Iris pigment epithelial cell (primary cell): ENCODE measurements around the gene AIFM1.

ENCODE experiments used
- DNase-seq: peaks from one replicate; pipeline ENCODE4 v3.0.0-alpha.2; 2011; ENCODE audit warnings: low read depth

Gene AIFM1

DNA sequence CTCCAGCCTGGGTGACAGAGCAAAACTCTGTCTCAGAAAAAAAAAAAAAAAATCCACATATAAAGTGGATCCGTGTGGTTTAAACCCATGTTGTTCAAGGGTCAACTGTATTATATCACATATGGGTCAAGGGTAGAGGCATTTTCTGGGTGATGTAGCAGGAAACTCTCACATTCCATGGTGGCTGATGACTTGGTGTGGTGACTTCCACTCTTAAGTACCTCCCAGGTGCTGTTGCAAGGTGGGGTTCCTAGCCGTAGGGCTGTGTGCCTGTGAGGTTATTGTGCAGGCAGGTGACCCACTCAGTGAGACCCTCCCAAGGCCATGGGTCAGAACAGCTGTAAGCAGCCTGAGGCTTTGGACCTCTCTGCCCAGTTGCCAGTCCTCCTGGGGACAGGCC lies 72.4 kb downstream of the AIFM1 start:
- no peak for DNase-seq

DNA sequence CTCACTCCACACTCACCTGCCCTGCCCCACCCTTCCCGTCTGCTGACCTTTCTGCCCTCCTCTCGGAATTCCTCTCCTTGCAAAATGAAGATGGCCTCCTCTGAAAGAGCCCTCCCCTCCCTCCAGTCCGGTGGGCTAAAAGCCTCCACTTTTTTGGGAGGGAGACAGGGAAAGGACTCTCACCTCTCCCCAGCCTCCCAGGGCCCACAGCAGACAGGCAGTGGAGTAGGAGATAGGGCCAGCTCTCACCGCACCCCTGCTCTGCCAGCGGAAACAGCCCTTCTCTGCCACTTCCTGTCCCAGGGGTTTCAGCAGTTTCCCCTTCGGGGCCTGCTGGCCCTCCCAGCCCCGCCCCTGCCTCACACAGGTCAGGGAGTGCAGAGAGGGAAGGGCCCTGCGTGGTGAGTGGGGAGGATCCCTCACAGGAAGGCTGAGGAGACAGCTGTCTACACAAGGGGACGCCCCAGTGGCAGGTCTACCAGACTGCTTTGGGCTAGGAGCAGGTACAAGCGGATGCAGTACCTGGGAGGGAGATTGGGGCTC lies 73.6 kb downstream of the AIFM1 start:
- no peak for DNase-seq

DNA sequence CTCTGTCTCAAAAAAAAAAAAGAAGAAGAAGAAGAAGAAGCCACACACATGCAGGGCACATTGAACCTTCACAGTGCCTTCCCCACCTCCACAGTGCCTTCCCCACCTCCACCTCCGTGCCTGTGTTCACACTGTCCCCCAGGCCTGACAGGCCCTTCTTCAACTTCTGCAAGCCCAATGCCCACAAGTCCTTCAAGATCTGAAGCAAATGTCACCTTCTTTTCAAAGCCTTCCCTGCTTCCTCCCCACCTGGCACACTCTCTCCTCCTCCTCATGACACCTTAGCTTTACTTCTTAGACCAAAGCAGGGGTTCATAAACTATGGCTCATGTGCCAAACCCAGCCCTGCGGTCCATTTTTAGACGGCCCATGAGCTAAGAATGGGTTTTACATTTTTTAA lies 75.3 kb downstream of the AIFM1 start:
- no peak for DNase-seq

DNA sequence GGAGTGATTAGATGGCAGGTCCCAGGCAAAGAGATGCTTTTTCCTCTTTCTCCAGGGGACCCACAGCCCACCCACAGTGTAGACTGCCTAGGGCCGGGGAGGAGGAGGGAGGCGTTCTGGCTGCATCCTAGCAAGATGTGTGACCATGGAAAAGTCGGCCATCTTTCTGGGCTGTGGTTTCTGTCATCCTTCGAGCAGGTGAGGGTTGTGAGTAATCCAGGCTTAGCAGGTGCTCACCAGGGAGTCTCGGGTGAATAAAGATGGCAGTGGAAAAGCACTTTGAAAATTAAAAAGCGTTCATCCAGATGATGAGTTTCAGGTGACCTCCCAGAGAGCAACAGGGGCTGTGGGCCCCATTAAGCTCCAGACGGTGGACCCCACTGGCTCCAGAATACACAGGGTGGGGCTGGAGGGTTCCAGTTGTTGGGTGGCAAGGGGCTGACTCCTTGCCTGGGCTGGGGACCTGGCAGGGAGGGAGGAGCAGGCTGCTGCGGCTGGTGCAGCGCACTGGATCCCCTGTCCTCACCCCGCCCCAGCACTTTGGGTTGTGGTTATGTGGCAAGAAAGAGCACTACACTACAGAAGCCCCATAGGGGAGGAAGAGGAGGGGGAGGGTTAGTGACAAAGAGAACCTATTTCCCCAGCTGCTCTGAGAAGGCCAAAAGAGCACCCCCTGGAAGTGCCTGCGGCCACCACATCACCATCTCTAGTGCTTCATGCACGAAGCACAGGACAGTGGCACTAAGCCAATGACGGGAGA lies 79.0 kb downstream of the AIFM1 start:
- no peak for DNase-seq

DNA sequence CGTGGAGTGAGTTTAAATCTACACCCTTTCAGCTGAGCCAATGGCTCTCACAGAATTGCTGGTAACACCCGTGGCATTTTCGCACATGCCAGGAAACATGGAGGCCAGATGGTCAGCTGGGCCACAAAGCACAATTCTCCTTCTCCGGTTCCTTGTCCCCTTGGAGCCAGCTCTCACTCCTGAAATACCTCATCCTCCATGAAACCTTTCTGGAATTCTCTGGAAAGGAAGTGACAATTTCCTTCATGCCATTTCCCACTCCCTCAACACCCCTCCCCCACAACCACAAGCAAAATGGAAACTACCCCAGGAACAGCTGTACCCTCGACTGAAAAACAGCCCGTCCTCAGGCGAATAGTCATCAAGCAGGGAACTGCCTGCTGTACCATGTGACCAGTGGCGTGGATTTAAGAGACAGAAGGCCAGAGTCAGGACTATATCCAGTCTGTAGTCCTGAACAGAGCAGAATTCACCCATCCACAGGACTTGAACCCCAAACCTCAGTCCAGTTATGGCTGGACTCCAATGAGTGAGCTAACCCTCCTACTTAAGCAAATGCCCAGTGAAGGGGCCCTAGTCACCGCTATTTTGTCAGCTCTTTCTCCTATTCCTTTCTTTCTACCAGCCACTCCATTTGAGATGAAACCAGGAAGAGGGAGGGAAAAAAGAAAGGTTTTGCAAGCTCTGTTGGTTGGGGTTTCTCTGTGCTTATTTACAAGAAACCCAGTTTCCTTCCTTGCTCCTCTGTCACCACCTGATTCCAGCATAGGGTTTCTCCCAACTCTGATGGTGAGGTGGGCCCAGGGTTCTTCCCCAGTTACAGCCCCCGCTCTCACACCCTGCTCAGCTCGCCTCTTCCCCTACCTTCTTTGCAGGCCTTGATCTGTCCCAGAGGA lies 79.8 kb downstream of the AIFM1 start:
- DNase-seq, result no peak

DNA sequence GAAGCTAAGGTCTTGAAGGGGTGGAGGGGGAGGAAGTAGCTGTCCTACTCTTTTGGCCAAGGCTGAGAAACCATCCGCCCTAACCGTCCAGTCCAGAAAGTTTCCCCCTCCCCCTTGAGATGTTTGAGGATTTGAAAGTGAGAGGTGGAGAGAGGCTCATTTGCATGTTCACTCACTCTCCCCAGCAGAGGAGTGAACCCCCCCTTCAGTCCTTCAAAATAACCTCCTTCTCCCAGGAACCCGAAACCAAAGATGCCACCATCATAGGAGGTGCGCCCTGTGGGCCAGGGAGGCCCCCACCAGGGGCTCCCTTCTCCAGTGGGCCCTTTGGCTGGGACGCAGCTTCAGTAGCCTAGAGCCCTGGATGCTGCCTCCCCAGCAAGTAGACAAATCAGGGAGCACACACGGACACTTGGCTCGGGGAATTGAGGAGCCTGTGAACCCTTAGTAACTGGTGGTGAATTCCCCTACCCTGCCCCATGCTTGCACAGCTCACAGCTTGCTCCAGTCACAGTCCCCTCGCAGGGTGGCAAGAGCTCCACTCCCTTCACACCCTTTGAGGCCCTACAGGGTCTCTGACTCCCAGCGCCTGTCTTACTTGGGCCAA lies 80.9 kb downstream of the AIFM1 start:
- DNase-seq, result no peak

DNA sequence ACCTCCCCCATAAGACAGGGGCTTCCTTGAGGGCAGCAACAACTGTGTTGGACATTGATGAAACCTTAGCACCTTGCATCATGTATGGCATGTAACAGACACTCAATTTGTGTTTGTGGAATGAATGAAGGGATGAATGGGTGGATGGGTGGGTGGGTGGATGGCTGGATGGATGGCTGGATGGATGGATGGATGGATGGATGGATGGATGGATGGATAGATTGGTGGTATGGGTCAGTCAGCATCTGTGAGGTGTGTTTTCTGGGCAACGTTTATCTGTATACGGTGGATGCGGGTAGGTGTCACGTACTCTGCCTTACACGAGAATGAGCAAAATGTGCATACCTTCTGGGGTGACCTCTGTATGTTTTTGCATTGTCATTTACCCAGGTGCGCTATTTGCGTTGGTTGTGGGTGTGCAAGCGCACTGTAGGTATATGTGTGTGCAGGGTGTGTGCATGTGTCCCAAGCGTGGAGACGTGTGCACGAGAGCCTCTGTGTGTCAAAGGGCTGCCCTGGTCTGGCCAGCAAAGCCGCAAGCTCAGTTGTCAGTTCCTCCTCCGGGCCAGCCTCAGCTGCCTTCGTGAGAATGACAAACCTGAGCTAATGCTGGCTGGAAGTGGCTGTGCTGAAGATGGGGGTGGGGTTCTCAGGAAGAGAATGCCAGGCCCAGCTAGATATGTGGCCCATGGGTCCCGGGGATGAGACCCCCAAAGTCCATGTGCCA lies 81.8 kb downstream of the AIFM1 start:
- no peak for DNase-seq

DNA sequence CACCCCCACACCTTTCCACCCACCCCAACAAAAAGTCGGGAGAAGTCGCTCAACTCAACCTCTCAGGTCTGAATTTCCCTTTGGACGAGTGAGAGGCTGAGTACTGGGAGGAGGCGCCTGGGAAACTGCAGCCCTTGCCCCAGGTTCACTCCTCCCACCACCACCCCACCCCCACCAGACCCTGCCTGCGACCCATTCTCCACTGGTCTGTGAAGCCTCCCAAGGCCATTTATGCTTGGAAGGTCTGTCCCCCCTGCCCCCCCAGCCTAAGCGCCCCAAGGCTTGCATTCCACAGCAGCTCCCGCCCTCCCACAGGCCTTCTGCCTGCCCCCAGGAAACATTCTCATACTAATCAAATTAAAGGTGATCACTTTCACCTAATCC lies 82.5 kb downstream of the AIFM1 start:
- no peak for DNase-seq

DNA sequence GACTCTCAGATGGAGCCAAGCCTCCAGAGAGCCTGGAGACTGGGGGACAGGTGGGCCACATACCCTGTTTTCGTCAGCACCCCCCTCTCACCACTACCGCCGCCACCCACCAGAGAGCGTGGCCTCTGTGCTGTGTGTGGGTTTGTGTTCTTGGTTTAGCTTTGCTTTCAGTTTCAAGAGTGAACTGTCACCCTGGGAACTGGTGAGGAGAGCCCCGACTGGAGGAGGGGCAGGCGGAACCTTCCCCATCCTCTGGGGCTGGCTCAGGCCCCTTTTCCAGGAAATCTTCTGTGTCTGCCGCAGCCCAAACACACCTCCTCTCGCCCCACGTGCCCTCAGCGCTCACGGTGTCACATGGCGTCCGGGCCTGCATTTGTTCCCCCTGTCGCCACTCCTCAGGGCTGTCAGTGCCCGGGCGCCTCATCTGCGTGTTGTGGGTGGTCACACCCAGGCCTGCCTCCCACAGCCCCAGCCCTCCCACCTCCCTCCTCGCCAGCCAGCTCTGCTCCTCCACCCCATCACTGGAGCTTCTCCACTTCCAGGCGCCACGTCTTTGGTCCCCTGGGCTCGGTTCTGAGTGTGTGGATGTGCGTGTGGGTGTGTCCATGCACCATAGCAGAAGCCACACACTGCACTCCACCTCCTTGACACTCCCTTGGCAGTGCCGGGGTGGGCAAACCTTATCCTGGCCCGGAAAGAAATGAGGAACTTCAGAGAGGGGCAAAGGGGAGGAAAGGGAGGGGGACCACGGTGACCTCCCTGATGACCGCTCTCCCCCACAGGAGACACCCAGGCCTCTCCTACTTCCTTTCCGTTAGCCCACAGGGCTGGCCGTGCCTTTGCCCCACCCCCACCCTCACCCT lies 83.2 kb downstream of the AIFM1 start:
- DNase-seq, result no peak

DNA sequence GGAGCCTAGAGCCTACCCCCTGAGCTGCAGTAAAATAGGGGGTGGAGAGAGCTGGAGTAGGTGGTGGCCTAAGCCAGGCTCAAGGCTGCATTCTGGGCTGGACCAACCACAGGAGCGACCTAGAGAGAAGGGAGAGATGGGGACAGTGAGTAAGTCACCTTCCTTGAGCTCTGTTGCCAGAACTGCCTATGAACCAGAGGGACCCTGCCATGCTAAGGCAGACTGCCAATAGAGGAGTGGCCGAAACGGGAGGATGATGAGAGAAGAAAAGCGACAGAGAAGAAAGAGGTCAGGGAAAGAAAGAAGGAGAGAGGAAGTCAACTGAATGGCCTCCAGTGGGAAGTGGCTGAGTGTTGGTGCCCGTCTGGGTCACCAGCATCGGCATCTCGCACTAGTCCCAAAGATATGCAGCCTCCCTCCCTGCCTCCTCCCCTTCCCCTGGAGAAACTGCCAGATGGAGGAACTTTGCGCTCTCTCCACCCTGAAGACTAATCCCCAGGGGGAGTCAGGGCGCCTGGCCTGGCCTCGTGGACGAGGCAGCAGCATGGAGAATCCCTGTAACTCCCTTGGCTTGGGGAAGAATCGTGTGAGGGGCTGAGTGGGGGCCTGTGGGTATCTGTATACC lies 84.1 kb downstream of the AIFM1 start:
- DNase-seq, result no peak

DNA sequence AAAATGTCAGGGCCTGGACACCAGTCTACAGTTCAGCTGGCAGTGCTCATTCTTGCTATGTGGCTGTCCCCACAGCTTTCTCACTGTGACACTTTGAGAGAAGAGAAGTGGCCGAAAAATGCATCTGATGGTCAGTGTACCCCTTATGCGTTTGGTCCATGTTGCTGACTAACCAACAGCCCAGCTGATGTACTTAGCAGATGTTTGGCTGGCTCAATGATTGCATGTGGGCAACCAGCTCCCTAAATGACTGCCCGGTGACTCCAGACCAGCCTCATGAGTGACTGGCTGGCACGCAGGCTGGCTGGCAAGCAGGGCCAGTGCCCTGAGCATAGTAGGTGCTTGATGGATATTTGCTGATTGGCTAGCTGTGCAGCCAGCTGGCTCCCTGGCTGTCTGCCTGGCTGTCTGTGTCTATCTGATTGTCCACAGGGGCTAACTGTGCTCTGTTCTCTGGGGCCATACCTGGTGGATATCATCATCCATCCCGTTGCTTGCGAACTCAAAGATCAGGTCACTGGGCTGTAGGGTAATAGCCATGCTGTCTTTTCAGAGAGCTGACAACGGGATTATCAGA lies 84.8 kb downstream of the AIFM1 start:
- no peak for DNase-seq

DNA sequence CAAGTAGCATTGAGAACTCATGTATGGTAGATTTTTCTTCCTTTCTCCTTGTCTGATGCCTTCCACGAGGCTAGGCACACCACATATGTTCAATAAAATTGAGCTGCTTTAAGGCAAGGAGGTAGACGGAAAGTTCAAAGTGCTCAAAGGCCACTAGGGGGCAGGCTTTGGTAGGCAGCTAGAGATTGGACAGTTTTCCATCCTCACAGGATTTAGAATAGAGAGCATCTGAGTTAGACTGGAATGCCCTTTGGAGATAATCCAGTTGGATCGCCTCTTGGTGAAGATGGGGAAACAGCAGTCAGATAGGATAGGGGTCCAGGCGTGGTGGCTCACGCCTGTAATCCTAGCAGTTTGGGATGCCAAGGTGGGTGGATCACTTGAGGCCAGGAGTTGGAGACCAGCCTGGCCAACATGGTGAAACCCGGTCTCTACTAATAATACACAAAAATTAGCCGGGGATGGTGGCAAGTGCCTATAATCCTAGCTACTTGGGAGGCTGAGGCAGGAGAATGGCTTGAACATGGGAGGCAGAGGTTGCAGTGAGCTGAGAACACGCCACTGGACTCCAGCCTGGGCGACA lies 85.7 kb downstream of the AIFM1 start:
- DNase-seq, result peak; percentile 58
